Trophoblast cell (in vitro differentiated cells and primary cell): Measurements from ENCODE around the gene TCEANC2.
A peak's percentile ranks its signal among the peaks of the same experiment; 100 is the strongest.

Experiments
- DNase-seq, 2 donors: peaks; one replicate each; pipeline ENCODE4 v3.0.0-alpha.2; 2016
- H2AFZ ChIP-seq: 2 replicates; pipeline ENCODE4 v1.6.1; 2013; ENCODE audit warnings: low read length, moderate library complexity, mild to moderate bottlenecking; ENCODE audit not compliant: insufficient read depth, poor library complexity
- H2AK5ac ChIP-seq: 2 replicates; pipeline ENCODE4 v1.6.1; 2013; ENCODE audit warnings: mild to moderate bottlenecking, low read length
- H2BK120ac ChIP-seq: 2 replicates; pipeline ENCODE4 v1.6.1; 2013; ENCODE audit warnings: low read length, mild to moderate bottlenecking, moderate library complexity; ENCODE audit not compliant: insufficient read depth, poor library complexity
- H2BK12ac ChIP-seq: 2 replicates; pipeline ENCODE4 v1.6.1; 2013; ENCODE audit warnings: mild to moderate bottlenecking, low read length, moderate library complexity
- H2BK5ac ChIP-seq: 2 replicates; pipeline ENCODE4 v1.6.1; 2013; ENCODE audit warnings: low read length, low read depth, moderate library complexity, mild to moderate bottlenecking; ENCODE audit not compliant: poor library complexity
- H3K14ac ChIP-seq: 2 replicates; pipeline ENCODE4 v1.6.1; 2013; ENCODE audit warnings: mild to moderate bottlenecking, low read length
- H3K18ac ChIP-seq: 2 replicates; pipeline ENCODE4 v1.6.1; 2013; ENCODE audit warnings: mild to moderate bottlenecking, low read length
- H3K23ac ChIP-seq: 2 replicates; pipeline ENCODE4 v1.6.1; 2013; ENCODE audit warnings: low read length
- H3K27ac ChIP-seq: 2 replicates; pipeline ENCODE4 v1.5.1; 2013; ENCODE audit warnings: low read depth, mild to moderate bottlenecking, inconsistent platforms, low read length, moderate library complexity
- H3K27me3 ChIP-seq: 2 replicates; pipeline ENCODE4 v1.6.1; 2013; ENCODE audit warnings: inconsistent platforms, mild to moderate bottlenecking, low read length, moderate library complexity; ENCODE audit not compliant: insufficient read depth
- H3K36me3 ChIP-seq, 2 experiments: 1 replicate in 1 of 2; 2 replicates in 1 of 2; pipeline ENCODE4 v1.6.1; 2013; ENCODE audit warnings: low read length in 2 of 2, mild to moderate bottlenecking in 2 of 2, moderate library complexity in 1 of 2; ENCODE audit not compliant: insufficient read depth in 2 of 2, control insufficient read depth in 1 of 2
- H3K4ac ChIP-seq: 2 replicates; pipeline ENCODE4 v1.6.1; 2013; ENCODE audit warnings: low read depth, mild to moderate bottlenecking, low read length, moderate library complexity
- H3K4me1 ChIP-seq, 2 experiments: 1 replicate in 1 of 2; 2 replicates in 1 of 2; pipeline ENCODE4 v1.6.1; 2013; ENCODE audit warnings: low read length in 2 of 2, mild to moderate bottlenecking in 2 of 2, moderate library complexity in 1 of 2; ENCODE audit not compliant: insufficient read depth in 2 of 2, control insufficient read depth in 1 of 2
- H3K4me2 ChIP-seq: 2 replicates; pipeline ENCODE4 v1.6.1; 2013; ENCODE audit warnings: inconsistent platforms, mild to moderate bottlenecking, low read length, moderate library complexity
- H3K4me3 ChIP-seq: 2 replicates; pipeline ENCODE4 v1.5.1; 2013; ENCODE audit warnings: mild to moderate bottlenecking, low read depth, low read length, inconsistent platforms
- H3K79me1 ChIP-seq: one replicate; pipeline ENCODE4 v1.6.1; 2013; ENCODE audit warnings: low read length
- H3K79me2 ChIP-seq: 2 replicates; pipeline ENCODE4 v1.6.1; 2013; ENCODE audit warnings: low read length, mild to moderate bottlenecking; ENCODE audit not compliant: control insufficient read depth, insufficient read depth, poor library complexity
- H3K9ac ChIP-seq: 2 replicates; pipeline ENCODE4 v1.6.1; 2013; ENCODE audit warnings: mild to moderate bottlenecking, low read length
- H3K9me3 ChIP-seq: 2 replicates; pipeline ENCODE4 v1.6.1; 2013; ENCODE audit warnings: low read depth, mild to moderate bottlenecking, control low read depth, inconsistent platforms, low read length; ENCODE audit not compliant: insufficient read depth
- H4K12ac ChIP-seq: 2 replicates; pipeline ENCODE4 v1.6.1; 2013; ENCODE audit warnings: low read depth, mild to moderate bottlenecking, low read length, moderate library complexity
- H4K8ac ChIP-seq: 2 replicates; pipeline ENCODE4 v1.6.1; 2013; ENCODE audit warnings: low read depth, mild to moderate bottlenecking, low read length, moderate library complexity
- H4K91ac ChIP-seq: one replicate; pipeline ENCODE4 v1.6.1; 2013; ENCODE audit warnings: low read depth, mild to moderate bottlenecking, low read length, moderate library complexity
- WGBS: extraction: QIAGEN DNeasy Blood & Tissue Kit; methylation state at CpG from one replicate; pipeline ENCODE4 v1.1.7; 2013; ENCODE audit warnings: missing lambda C conversion rate; ENCODE audit not compliant: insufficient read length, insufficient coverage; ENCODE audit errors: extremely low coverage; 5-methylcytosine and 5-hydroxymethylcytosine counted together

Gene TCEANC2

DNA sequence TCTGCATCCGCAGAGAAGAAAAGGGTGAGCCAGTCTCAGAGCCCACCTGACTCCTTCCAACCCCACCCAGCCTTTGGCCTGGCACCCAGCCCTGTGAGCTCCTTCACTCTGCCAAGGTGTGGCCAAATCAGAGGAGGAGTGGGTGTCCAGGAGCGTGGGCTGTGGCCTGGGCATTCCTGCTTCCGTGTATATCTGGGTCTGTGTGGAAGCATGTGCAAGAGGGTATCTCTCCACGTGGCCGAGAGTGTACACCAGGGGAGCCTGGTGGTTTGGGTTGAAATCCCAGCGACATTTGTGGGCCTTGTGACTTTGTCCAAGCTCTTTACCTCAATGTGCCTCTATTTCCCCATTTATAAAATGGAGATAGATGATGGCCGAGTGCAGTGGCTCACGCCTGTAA is 69.6 kb downstream of the TCEANC2 start:
- H3K18ac ChIP-seq = no peak overlapping the region

GRCh38 chr1:54124472-54124871 is 71.1 kb downstream of the TCEANC2 start:
- Histone ChIP-seq H2BK12ac (no peak overlapping the region), H2AFZ (no peak overlapping the region)
- WGBS = no CpG with 5 or more reads among the region's 9 CpGs

More for the DNA sequence above, 69.6 kb downstream of the TCEANC2 start:
- H3K4ac ChIP-seq = no peak overlapping the region
- no peaks in the 10 kb centered on the region for H3K79me1 ChIP-seq
- H3K23ac ChIP-seq = no peak overlapping the region
- H3K4me3 ChIP-seq = no peak overlapping the region
- no peak overlapping the region for H3K9ac ChIP-seq
- no peak for DNase-seq
- H2AFZ ChIP-seq = no peak overlapping the region
- H3K4me2 ChIP-seq = no peak overlapping the region
- no peaks in the 10 kb centered on the region for H3K27me3 ChIP-seq
- H3K4me1 ChIP-seq = peaks cover 0 to 3% of the 10 kb centered on the region in 2 experiments
- H4K91ac ChIP-seq = no peak overlapping the region
- WGBS = no CpG with 5 or more reads among the region's 8 CpGs
- H4K12ac ChIP-seq = no peak overlapping the region
- no peaks in the 10 kb centered on the region for H3K79me2 ChIP-seq
- H3K36me3 ChIP-seq = no peaks in the 10 kb centered on the region
- no peak overlapping the region for H2AK5ac ChIP-seq
- H2BK120ac ChIP-seq = no peak overlapping the region
- H3K14ac ChIP-seq = no peak overlapping the region
- no peak overlapping the region for H4K8ac ChIP-seq
- no peak overlapping the region for H3K27ac ChIP-seq
- H2BK12ac ChIP-seq = no peak overlapping the region
- no peak overlapping the region for H2BK5ac ChIP-seq
- peaks cover 8% of the 10 kb centered on the region for H3K9me3 ChIP-seq

GRCh38 chr1:54124906-54125305 is 71.5 kb downstream of the TCEANC2 start:
- no peak overlapping the region for H3K9ac ChIP-seq
- no peak overlapping the region for H3K18ac ChIP-seq
- no peaks in the 10 kb centered on the region for H3K36me3 ChIP-seq
- H3K4me2 ChIP-seq = no peak overlapping the region
- H4K91ac ChIP-seq = peak overlapping the region; percentile 27
- no peak for DNase-seq
- no peaks in the 10 kb centered on the region for H3K79me1 ChIP-seq
- no peak overlapping the region for H3K14ac ChIP-seq
- H2AK5ac ChIP-seq = no peak overlapping the region
- H3K4ac ChIP-seq = no peak overlapping the region
- no peak overlapping the region for H3K4me3 ChIP-seq
- no peak overlapping the region for H3K23ac ChIP-seq
- H2BK12ac ChIP-seq = no peak overlapping the region
- H3K27ac ChIP-seq = no peak overlapping the region
- no peak overlapping the region for H2BK5ac ChIP-seq
- no peak overlapping the region for H4K12ac ChIP-seq
- no peaks in the 10 kb centered on the region for H3K79me2 ChIP-seq
- H3K9me3 ChIP-seq = peaks cover 5% of the 10 kb centered on the region
- no CpG with 5 or more reads among the region's 7 CpGs for WGBS
- peaks cover 0 to 3% of the 10 kb centered on the region in 2 experiments for H3K4me1 ChIP-seq
- no peaks in the 10 kb centered on the region for H3K27me3 ChIP-seq
- H2AFZ ChIP-seq = no peak overlapping the region
- no peak overlapping the region for H2BK120ac ChIP-seq
- no peak overlapping the region for H4K8ac ChIP-seq

More at GRCh38 chr1:54124472-54124871, 71.1 kb downstream of the TCEANC2 start:
- Histone ChIP-seq H3K27me3 (no peaks in the 10 kb centered on the region), H3K79me1 (no peaks in the 10 kb centered on the region), H3K4me1 (peaks cover 0 to 3% of the 10 kb centered on the region in 2 experiments), H4K91ac (no peak overlapping the region), H3K23ac (no peak overlapping the region), H3K14ac (no peak overlapping the region), H4K12ac (no peak overlapping the region), H3K4me3 (no peak overlapping the region), H2AK5ac (no peak overlapping the region), H4K8ac (no peak overlapping the region), H2BK120ac (no peak overlapping the region), H3K4ac (no peak overlapping the region), H3K27ac (no peak overlapping the region), H3K36me3 (no peaks in the 10 kb centered on the region), H3K79me2 (no peaks in the 10 kb centered on the region), H2BK5ac (no peak overlapping the region), H3K4me2 (no peak overlapping the region), H3K18ac (no peak overlapping the region), H3K9ac (no peak overlapping the region), H3K9me3 (peaks cover 8% of the 10 kb centered on the region)
- DNase-seq = no peak

DNA sequence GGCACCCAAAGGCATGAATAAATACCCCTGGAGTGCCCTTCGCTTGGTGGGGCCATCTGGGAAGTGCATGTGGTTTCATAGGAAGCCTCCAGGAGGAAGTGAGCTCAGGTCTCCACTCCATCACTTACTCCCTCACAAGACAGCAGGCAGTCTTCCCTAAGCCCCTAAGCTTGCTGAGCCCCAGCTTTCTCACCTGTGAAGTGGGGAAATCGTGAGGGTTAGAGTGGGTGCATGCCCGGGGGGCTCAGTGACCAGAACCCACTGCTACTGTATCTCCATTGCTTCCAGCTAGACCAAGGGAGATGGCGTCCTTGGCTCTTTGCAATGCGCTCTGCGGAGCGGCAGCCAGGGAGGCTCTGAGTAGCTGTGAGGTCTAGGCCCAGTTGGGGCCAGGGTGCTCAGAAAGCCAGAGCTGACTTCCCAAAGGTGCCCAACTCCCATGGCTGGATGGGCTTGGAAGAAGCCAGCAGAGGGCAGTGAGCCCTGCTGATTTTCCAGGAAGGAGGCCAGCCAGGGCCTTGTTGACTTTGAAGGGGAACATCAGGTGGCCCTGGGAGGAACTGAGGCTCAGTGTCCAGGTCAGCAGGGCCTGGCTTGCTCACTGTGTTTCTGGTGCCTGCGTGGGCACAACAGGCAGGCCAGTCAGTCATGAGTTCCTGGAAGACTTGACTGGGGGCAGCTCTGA is 72.1 kb downstream of the TCEANC2 start:
- peak overlapping the region; percentile 27 for H4K91ac ChIP-seq

More for the DNA sequence above, 72.1 kb downstream of the TCEANC2 start:
- Histone ChIP-seq H3K4ac (no peak overlapping the region), H3K4me3 (no peak overlapping the region), H3K79me1 (no peaks in the 10 kb centered on the region), H3K27ac (no peak overlapping the region), H3K9ac (no peak overlapping the region), H3K14ac (no peak overlapping the region), H2BK120ac (no peak overlapping the region), H3K9me3 (peaks cover 1% of the 10 kb centered on the region), H4K12ac (no peak overlapping the region), H2AFZ (no peak overlapping the region), H3K18ac (no peak overlapping the region), H4K8ac (no peak overlapping the region), H3K4me1 (peaks cover 0 to 3% of the 10 kb centered on the region in 2 experiments), H3K23ac (no peak overlapping the region), H2BK12ac (peak overlapping the region; percentile 42), H2AK5ac (no peak overlapping the region), H3K4me2 (no peak overlapping the region), H3K79me2 (no peaks in the 10 kb centered on the region), H3K27me3 (no peaks in the 10 kb centered on the region), H3K36me3 (no peaks in the 10 kb centered on the region), H2BK5ac (no peak overlapping the region)
- DNase-seq = no peak
- WGBS = no CpG with 5 or more reads among the region's 8 CpGs
